Hepatocyte (in vitro differentiated cells): ENCODE results near the gene PSMC5. TPM values are rescaled to one million over a fixed set of nuclear protein-coding genes. Genes with fewer than 3 reads are reported as not detected.

Experiments used
- DNase-seq: peaks from one replicate; pipeline ENCODE4 v3.0.0-alpha.2; 2016; ENCODE audit warnings: low spot score
- H2AFZ ChIP-seq: fragments of 200-600 bp; sonication (generic); 2 replicates; pipeline ENCODE4 v1.6.0; 2016; ENCODE audit warnings: antibody characterized with exemption, mild to moderate bottlenecking
- H3K27ac ChIP-seq: fragments of 200-600 bp; sonication (generic); 2 replicates; pipeline ENCODE4 v1.5.1; 2016; ENCODE audit warnings: mild to moderate bottlenecking
- H3K27me3 ChIP-seq: fragments of 200-600 bp; sonication (generic); 2 replicates; pipeline ENCODE4 v1.6.1; 2016
- H3K36me3 ChIP-seq: fragments of 200-600 bp; sonication (generic); replicated peaks from 2 replicates; pipeline ENCODE4 v1.5.1; 2016; ENCODE audit warnings: low read depth; ENCODE audit not compliant: insufficient read depth
- H3K4me1 ChIP-seq: fragments of 200-600 bp; sonication (generic); 2 replicates; pipeline ENCODE4 v1.5.1; 2016; ENCODE audit warnings: mild to moderate bottlenecking, moderate library complexity; ENCODE audit not compliant: insufficient read depth
- H3K4me2 ChIP-seq: fragments of 200-600 bp; sonication (generic); 2 replicates; pipeline ENCODE4 v1.6.0; 2016
- H3K4me3 ChIP-seq: fragments of 200-600 bp; sonication (generic); 2 replicates; pipeline ENCODE4 v1.5.1; 2016; ENCODE audit warnings: mild to moderate bottlenecking
- H3K79me2 ChIP-seq: fragments of 200-600 bp; sonication (generic); 2 replicates; pipeline ENCODE4 v1.6.0; 2017; ENCODE audit warnings: mild to moderate bottlenecking
- H3K9me2 ChIP-seq: fragments of 200-600 bp; sonication (generic); replicated peaks from 2 replicates; pipeline ENCODE4 v1.6.0; 2017; ENCODE audit warnings: mild to moderate bottlenecking; ENCODE audit not compliant: insufficient read depth
- H3K9me3 ChIP-seq: fragments of 200-600 bp; sonication (generic); 2 replicates; pipeline ENCODE4 v1.5.1; 2016; ENCODE audit warnings: low read depth, mild to moderate bottlenecking
- H4K20me1 ChIP-seq: fragments of 200-600 bp; sonication (generic); 2 replicates; pipeline ENCODE4 v1.6.0; 2016; ENCODE audit warnings: mild to moderate bottlenecking; ENCODE audit not compliant: insufficient read depth, poor library complexity, severe bottlenecking
- CTCF ChIP-seq: fragments of 200-600 bp; sonication (generic); IDR thresholded peaks from 2 replicates; pipeline ENCODE4 v1.5.1; 2016; ENCODE audit warnings: antibody characterized with exemption, mild to moderate bottlenecking; ENCODE audit not compliant: poor library complexity
- EZH2 ChIP-seq: fragments of 200-600 bp; sonication (generic); IDR thresholded peaks from 2 replicates; pipeline ENCODE4 v1.6.1; 2016; ENCODE audit warnings: antibody characterized with exemption, mild to moderate bottlenecking, borderline replicate concordance
- EZH2phosphoT487 ChIP-seq: fragments of 200-600 bp; sonication (generic); IDR thresholded peaks from one replicate; pipeline ENCODE4 v1.6.1; 2018; ENCODE audit warnings: antibody characterized with exemption, mild to moderate bottlenecking, low read depth, moderate library complexity; ENCODE audit not compliant: unreplicated experiment, severe bottlenecking
- WGBS: methylation state at CpG from one replicate; pipeline ENCODE4 v1.1.6; 2016; ENCODE audit warnings: low lambda C conversion rate; ENCODE audit errors: missing lambda C conversion rate; 5-methylcytosine and 5-hydroxymethylcytosine counted together
- polyA plus RNA-seq: library from polyadenylated mRNA; unstranded; fragments of >200 nt; fragmentation: Nextera tagmentation; extraction: Ambion mirVana; gene quantifications from 2 replicates; pipeline ENCODE4 v1.2.1, GENCODE V29; 2016
- total RNA-seq: library from RNA; depleted of rRNA; stranded (reverse); fragments of >200 nt; gene quantifications from 2 replicates; pipeline ENCODE4 v1.2.3, GENCODE V29; 2014

Gene PSMC5
- total and polyA plus RNA-seq, 2 experiments from 2014 or later, result 46.6 to 132 TPM

DNA sequence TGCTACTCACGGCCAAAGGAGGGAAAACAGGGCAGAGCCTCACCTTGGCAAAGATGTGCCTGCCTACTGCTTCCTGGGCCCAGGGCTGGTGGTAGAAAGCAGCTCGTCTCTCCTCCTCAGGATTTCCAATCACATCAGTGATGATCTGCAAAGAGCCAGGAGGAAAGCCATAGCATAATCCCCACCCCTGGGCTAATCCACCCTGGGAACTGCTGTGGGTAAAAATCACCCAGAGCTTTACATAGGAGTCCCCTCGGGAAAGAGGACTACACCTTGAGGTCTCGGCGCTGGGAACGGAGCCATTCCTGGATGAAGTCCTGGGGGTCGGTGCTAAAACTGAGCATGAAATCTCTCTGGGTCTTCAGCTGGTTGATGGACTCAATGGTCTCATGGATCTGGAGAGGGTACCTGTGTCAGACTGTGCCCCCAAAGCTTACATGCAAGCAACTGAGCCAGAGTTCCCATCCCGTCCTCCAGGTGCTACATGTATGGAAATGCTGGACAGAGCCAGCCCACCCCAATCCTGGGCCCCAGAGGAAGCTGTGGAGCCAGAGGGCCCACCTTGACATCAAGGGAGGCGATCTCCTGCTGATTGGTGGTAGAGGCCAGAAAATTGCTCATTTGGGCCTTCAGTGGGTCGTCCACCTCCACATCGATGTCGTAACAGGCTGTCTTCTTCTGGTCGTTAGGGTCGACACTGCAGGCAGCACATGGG lies 6.0 kb downstream of the PSMC5 start:
- Histone ChIP-seq H4K20me1 (peaks cover 5% of the 10 kb centered on the region), H3K4me1 (peaks cover 14% of the 10 kb centered on the region), H3K4me2 (no peak overlapping the region), H3K27me3 (no peaks in the 10 kb centered on the region), H3K9me3 (no peaks in the 10 kb centered on the region), H3K4me3 (no peak overlapping the region), H3K36me3 (peaks cover 4% of the 10 kb centered on the region), H2AFZ (no peak overlapping the region), H3K9me2 (no peaks in the 10 kb centered on the region), H3K27ac (no peak overlapping the region), H3K79me2 (peaks cover 47% of the 10 kb centered on the region)
- no peak for TF ChIP-seq EZH2
- TF ChIP-seq EZH2phosphoT487, result no peak
- TF ChIP-seq CTCF, result no peak
- WGBS, result 95% methylated on average over 14 of the region's 14 CpGs
- DNase-seq, result no peak

GRCh38 chr17:63833741-63834373 lies 6.6 kb downstream of the PSMC5 start:
- peaks cover 10% of the 10 kb centered on the region for H4K20me1 ChIP-seq
- H3K36me3 ChIP-seq, result peaks cover 4% of the 10 kb centered on the region

DNA sequence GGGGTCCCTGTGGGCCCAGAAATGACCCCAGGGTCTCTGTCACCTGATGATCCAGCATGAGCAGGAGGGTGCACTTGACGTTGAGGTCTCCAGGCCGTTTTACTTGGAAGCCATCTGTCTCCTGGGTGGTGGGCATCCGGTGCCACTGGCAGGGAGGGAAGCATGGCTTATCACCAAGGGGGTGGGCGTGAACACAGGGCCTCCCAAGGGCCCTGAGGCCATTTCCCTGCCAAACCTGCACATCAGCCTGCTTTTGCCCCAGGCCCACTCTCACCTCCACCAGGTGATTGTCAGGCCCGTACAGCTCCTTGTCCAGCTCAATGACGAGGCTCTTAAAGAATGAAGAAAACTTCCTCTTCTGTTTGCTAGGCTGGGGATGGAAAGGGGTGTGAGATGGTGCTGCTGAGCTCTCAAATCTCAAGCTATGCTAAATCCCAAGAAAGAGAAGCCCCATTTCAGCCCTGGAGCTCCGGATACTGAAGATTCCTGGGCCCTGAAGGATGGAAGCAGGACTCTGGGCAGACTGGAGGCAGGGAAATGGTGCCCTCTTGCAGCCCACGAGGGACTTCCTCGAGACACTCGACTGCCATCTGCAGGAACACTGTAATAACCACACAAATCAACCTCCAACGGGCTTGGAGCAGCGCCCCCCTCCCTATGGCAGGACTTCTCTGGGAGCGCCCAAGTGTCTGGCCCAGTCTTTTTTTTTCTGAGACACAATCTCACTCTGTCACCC lies 7.4 kb downstream of the PSMC5 start:
- H3K9me2 ChIP-seq, result no peaks in the 10 kb centered on the region
- H3K9me3 ChIP-seq, result no peaks in the 10 kb centered on the region
- no peak overlapping the region for H3K27ac ChIP-seq
- peaks cover 15% of the 10 kb centered on the region for H4K20me1 ChIP-seq
- TF ChIP-seq CTCF, result peak; percentile 49
- TF ChIP-seq EZH2phosphoT487, result no peak
- no peak for TF ChIP-seq EZH2
- 54% methylated on average over 13 of the region's 13 CpGs for WGBS
- no peak overlapping the region for H2AFZ ChIP-seq
- peaks cover under 1% of the 10 kb centered on the region for H3K36me3 ChIP-seq
- DNase-seq, result peak; percentile 78
- H3K4me2 ChIP-seq, result no peak overlapping the region
- H3K79me2 ChIP-seq, result peaks cover 47% of the 10 kb centered on the region
- no peak overlapping the region for H3K4me3 ChIP-seq
- peaks cover 17% of the 10 kb centered on the region for H3K4me1 ChIP-seq
- H3K27me3 ChIP-seq, result no peaks in the 10 kb centered on the region

More at GRCh38 chr17:63833741-63834373, 6.6 kb downstream of the PSMC5 start:
- no peak overlapping the region for H3K27ac ChIP-seq
- peaks cover 47% of the 10 kb centered on the region for H3K79me2 ChIP-seq
- H3K9me2 ChIP-seq, result no peaks in the 10 kb centered on the region
- H3K4me3 ChIP-seq, result no peak overlapping the region
- no peak for DNase-seq
- H2AFZ ChIP-seq, result no peak overlapping the region
- 96% methylated on average over 15 of the region's 15 CpGs for WGBS
- no peak overlapping the region for H3K4me2 ChIP-seq
- no peaks in the 10 kb centered on the region for H3K27me3 ChIP-seq
- no peaks in the 10 kb centered on the region for H3K9me3 ChIP-seq
- TF ChIP-seq EZH2 (no peak), EZH2phosphoT487 (no peak), CTCF (no peak)
- peaks cover 14% of the 10 kb centered on the region for H3K4me1 ChIP-seq
